HG03432 (cell line): ENCODE measurements around the gene SPTB.

Experiments
- ATAC-seq: cut with Tn5 transposase; IDR thresholded peaks from one replicate; pipeline ENCODE4 v1.9.1; 2021; ENCODE audit warnings: mild to moderate bottlenecking, moderate library complexity; ENCODE audit not compliant: unreplicated experiment

The SPTB gene

GRCh38 chr14:64855721-64856528 lies 23.8 kb downstream of the SPTB start:
- no peak for ATAC-seq

GRCh38 chr14:64850369-64851137 lies 29.2 kb downstream of the SPTB start:
- ATAC-seq, result no peak

GRCh38 chr14:64849940-64850339 lies 29.8 kb downstream of the SPTB start:
- no peak for ATAC-seq

GRCh38 chr14:64848239-64848638 lies 31.5 kb downstream of the SPTB start:
- no peak for ATAC-seq

- ATAC-seq, result no peak
Measured at GRCh38 chr14:64846319-64846718, 33.4 kb downstream of the SPTB start.

GRCh38 chr14:64845878-64846277 lies 33.8 kb downstream of the SPTB start:
- no peak for ATAC-seq

GRCh38 chr14:64844969-64845536 lies 34.7 kb downstream of the SPTB start:
- ATAC-seq, result no peak

GRCh38 chr14:64844272-64844671 lies 35.4 kb downstream of the SPTB start:
- peak; percentile 74 for ATAC-seq

GRCh38 chr14:64843548-64843947 lies 36.2 kb downstream of the SPTB start:
- no peak for ATAC-seq

GRCh38 chr14:64841772-64842750 lies 37.6 kb downstream of the SPTB start:
- no peak for ATAC-seq

GRCh38 chr14:64841121-64841651 lies 38.5 kb downstream of the SPTB start:
- no peak for ATAC-seq

GRCh38 chr14:64838656-64839055 lies 41.1 kb downstream of the SPTB start:
- no peak for ATAC-seq

GRCh38 chr14:64835431-64835830 lies 44.3 kb downstream of the SPTB start:
- no peak for ATAC-seq

GRCh38 chr14:64834965-64835364 lies 44.7 kb downstream of the SPTB start:
- ATAC-seq, result no peak

- no peak for ATAC-seq
Measured at GRCh38 chr14:64831419-64831818, 48.3 kb downstream of the SPTB start.

GRCh38 chr14:64830961-64831360 lies 48.7 kb downstream of the SPTB start:
- ATAC-seq, result no peak

- ATAC-seq, result no peak
Measured at GRCh38 chr14:64828071-64828470, 51.6 kb downstream of the SPTB start.

- ATAC-seq, result no peak
Measured at GRCh38 chr14:64826845-64827244, 52.9 kb downstream of the SPTB start.

GRCh38 chr14:64826333-64826732 lies 53.4 kb downstream of the SPTB start:
- ATAC-seq, result no peak

- ATAC-seq, result no peak
Measured at GRCh38 chr14:64825509-64825908, 54.2 kb downstream of the SPTB start.
